H1 (cell line): ENCODE data around the gene SYK. TPM values are rescaled to one million over a fixed set of nuclear protein-coding genes. Genes with fewer than 3 reads are reported as not detected.

Source experiments
- CTCF ChIA-PET: fragments of 300-600 bp; sonication (Branson Sonifier 250); formaldehyde crosslinking; loops from one replicate; lab custom pipeline; 2021; ENCODE audit not compliant: partially characterized antibody; lab: Charles Lee
- POLR2A ChIA-PET: fragments of 300-600 bp; sonication (Branson Sonifier 250); formaldehyde crosslinking; loops from one replicate; lab custom pipeline; 2021; ENCODE audit warnings: inconsistent platforms; ENCODE audit not compliant: partially characterized antibody; lab: Charles Lee
- DNase-seq, 2 experiments: peaks; one replicate each; pipeline versions ENCODE4 v3.0.0 to v3.0.0-alpha.2; 2010 to 2022; ENCODE audit warnings: low spot score in 2 of 2, low read depth in 1 of 2, mixed read lengths in 1 of 2
- FAIRE-seq: peaks from 2 replicates; lab custom pipeline; 2011; peaks lifted over from hg19 to GRCh38; lab: Jason Lieb, UNC
- H2AFZ ChIP-seq: 2 replicates; pipeline ENCODE4 v1.8.1; 2012; ENCODE audit warnings: low read length, inconsistent platforms
- H2AK5ac ChIP-seq: 2 replicates; pipeline ENCODE4 v1.6.1; 2013; ENCODE audit warnings: low read depth, low read length
- H2BK120ac ChIP-seq: replicated peaks from 2 replicates; pipeline ENCODE3; 2013; ENCODE audit warnings: low read depth, low read length, inconsistent platforms
- H2BK12ac ChIP-seq: 2 replicates; pipeline ENCODE4 v1.6.1; 2013; ENCODE audit warnings: low read depth, low read length
- H2BK15ac ChIP-seq: 2 replicates; pipeline ENCODE4 v1.6.1; 2013; ENCODE audit warnings: low read length
- H2BK20ac ChIP-seq: 2 replicates; pipeline ENCODE4 v1.6.1; 2013; ENCODE audit warnings: low read length
- H2BK5ac ChIP-seq: 2 replicates; pipeline ENCODE4 v1.6.1; 2013; ENCODE audit warnings: low read depth, low read length
- H3K14ac ChIP-seq: 2 replicates; pipeline ENCODE4 v1.6.1; 2013; ENCODE audit warnings: inconsistent platforms; ENCODE audit not compliant: insufficient read length
- H3K18ac ChIP-seq: 2 replicates; pipeline ENCODE4 v1.6.1; 2013; ENCODE audit warnings: low read length; ENCODE audit errors: extremely low read depth
- H3K23ac ChIP-seq: 2 replicates; pipeline ENCODE4 v1.6.1; 2013; ENCODE audit warnings: inconsistent platforms; ENCODE audit not compliant: insufficient read length
- H3K23me2 ChIP-seq: 2 replicates; pipeline ENCODE4 v1.6.1; 2013; ENCODE audit warnings: low read depth, low read length
- H3K27ac ChIP-seq: 2 replicates; pipeline ENCODE4 v1.6.1; 2011; ENCODE audit warnings: low read depth, low read length, inconsistent platforms
- H3K27me3 ChIP-seq, 4 experiments: replicated peaks in 1 of 4; 1 replicate in 1 of 4; 2 replicates in 3 of 4; pipeline versions ENCODE4 v1.6.1 to v1.8.1; 2011 to 2013; ENCODE audit warnings: low read length in 3 of 4, mild to moderate bottlenecking in 3 of 4, inconsistent platforms in 2 of 4, mixed read lengths in 2 of 4, moderate library complexity in 1 of 4; ENCODE audit not compliant: control insufficient read depth in 3 of 4, insufficient read depth in 3 of 4; ENCODE audit errors: extremely low read depth in 1 of 4
- H3K36me3 ChIP-seq, 4 experiments: 2 replicates each; pipeline versions ENCODE4 v1.6.1 to v1.8.1; 2011 to 2013; ENCODE audit warnings: mild to moderate bottlenecking in 4 of 4, low read length in 3 of 4, moderate library complexity in 2 of 4, control low read depth in 1 of 4, inconsistent platforms in 1 of 4; ENCODE audit not compliant: insufficient read depth in 4 of 4, control insufficient read depth in 2 of 4
- H3K4ac ChIP-seq: replicated peaks from 2 replicates; pipeline ENCODE3; 2013; ENCODE audit warnings: low read length, low read depth, mixed read lengths, inconsistent platforms; ENCODE audit not compliant: insufficient read length
- H3K4me1 ChIP-seq, 4 experiments: replicated peaks in 1 of 4; 1 replicate in 1 of 4; 2 replicates in 3 of 4; pipeline versions ENCODE4 v1.6.1 to v1.8.1; 2011 to 2013; ENCODE audit warnings: low read length in 3 of 4, inconsistent platforms in 2 of 4, mixed read lengths in 1 of 4; ENCODE audit not compliant: insufficient read depth in 4 of 4, control insufficient read depth in 3 of 4
- H3K4me2 ChIP-seq, 2 experiments: 2 replicates each; pipeline versions ENCODE4 v1.6.1 to v1.8.1; 2011 to 2013; ENCODE audit warnings: low read depth in 2 of 2, low read length in 2 of 2, control low read depth in 1 of 2, inconsistent platforms in 1 of 2, mild to moderate bottlenecking in 1 of 2; ENCODE audit not compliant: insufficient read depth in 1 of 2
- H3K4me3 ChIP-seq, 4 experiments: fragments of 200-600, 300-600 bp in 1 of 4; sonication (generic), shearing (Covaris generic), sonication (Bioruptor Twin) in 1 of 4; 2 replicates each; pipeline versions ENCODE4 v1.5.1 to v1.8.1; 2011 to 2016; ENCODE audit warnings: low read length in 4 of 4, low read depth in 3 of 4, control low read depth in 2 of 4, inconsistent platforms in 2 of 4, mild to moderate bottlenecking in 2 of 4, mixed read lengths in 1 of 4, moderate library complexity in 1 of 4; ENCODE audit not compliant: insufficient read depth in 2 of 4; ENCODE audit errors: extremely low read depth in 1 of 4
- H3K56ac ChIP-seq: replicated peaks from 2 replicates; pipeline ENCODE3; 2013; ENCODE audit warnings: low read depth, mild to moderate bottlenecking, mixed read lengths, low read length, inconsistent platforms; ENCODE audit not compliant: insufficient read length
- H3K79me1 ChIP-seq: 2 replicates; pipeline ENCODE4 v1.6.1; 2013; ENCODE audit warnings: low read depth, low read length, control low read depth
- H3K79me2 ChIP-seq, 2 experiments: 2 replicates each; pipeline versions ENCODE4 v1.6.1 to v1.8.1; 2012 to 2013; ENCODE audit warnings: low read length in 2 of 2, mild to moderate bottlenecking in 2 of 2, inconsistent platforms in 1 of 2; ENCODE audit not compliant: insufficient read depth in 2 of 2, control insufficient read depth in 1 of 2
- H3K9ac ChIP-seq, 4 experiments: replicated peaks in 1 of 4; 1 replicate in 1 of 4; 2 replicates in 3 of 4; pipeline versions ENCODE4 v1.6.1 to v1.8.1; 2011 to 2013; ENCODE audit warnings: low read depth in 3 of 4, low read length in 3 of 4, control low read depth in 2 of 4, mild to moderate bottlenecking in 2 of 4, moderate library complexity in 2 of 4, inconsistent platforms in 1 of 4; ENCODE audit errors: extremely low read depth in 1 of 4
- H3K9me3 ChIP-seq, 2 experiments: 2 replicates each; pipeline versions ENCODE4 v1.6.1 to v1.8.1; 2012 to 2013; ENCODE audit warnings: mild to moderate bottlenecking in 2 of 2, moderate library complexity in 2 of 2, control low read depth in 1 of 2, inconsistent platforms in 1 of 2, low read depth in 1 of 2, low read length in 1 of 2, mixed read lengths in 1 of 2; ENCODE audit not compliant: insufficient read depth in 2 of 2
- H4K20me1 ChIP-seq, 2 experiments: replicated peaks in 1 of 2; 2 replicates each; pipeline versions ENCODE3 to v1.8.1; 2011 to 2013; ENCODE audit warnings: inconsistent platforms in 2 of 2, low read length in 2 of 2, mild to moderate bottlenecking in 1 of 2; ENCODE audit not compliant: insufficient read depth in 2 of 2, control insufficient read depth in 1 of 2
- H4K5ac ChIP-seq: 2 replicates; pipeline ENCODE4 v1.6.1; 2013; ENCODE audit warnings: low read length, low read depth, mixed read lengths, inconsistent platforms; ENCODE audit not compliant: insufficient read length
- H4K8ac ChIP-seq: 2 replicates; pipeline ENCODE4 v1.8.0; 2013; ENCODE audit warnings: mild to moderate bottlenecking, moderate library complexity, low read length, inconsistent platforms; ENCODE audit not compliant: insufficient read depth; ENCODE audit errors: extremely low read depth
- H4K91ac ChIP-seq: replicated peaks from 2 replicates; pipeline ENCODE3; 2013; ENCODE audit warnings: low read length, mixed read lengths, inconsistent platforms; ENCODE audit not compliant: insufficient read length
- GTF2F1 ChIP-seq: IDR thresholded peaks from 2 replicates; pipeline ENCODE4 v1.6.1; 2012; ENCODE audit warnings: low read depth, low read length, improper control_type of control experiment, borderline replicate concordance
- RAD21 ChIP-seq, 2 experiments: IDR thresholded peaks in 1 of 2; conservative IDR thresholded peaks in 1 of 2; 2 replicates each; pipeline ENCODE4 v1.6.1; 2011; ENCODE audit warnings: low read depth in 2 of 2, low read length in 2 of 2, improper control_type of control experiment in 1 of 2, inconsistent platforms in 1 of 2, mild to moderate bottlenecking in 1 of 2, moderate library complexity in 1 of 2
- WGBS, 2 experiments: shearing (Covaris generic) in 1 of 2; methylation state at CpG; one replicate each; pipeline versions ENCODE4 v1.1.6 to v1.1.7; 2013 to 2015; ENCODE audit warnings: low lambda C conversion rate in 2 of 2, mixed read lengths in 2 of 2, inconsistent platforms in 1 of 2, low coverage in 1 of 2, missing lambda C conversion rate in 1 of 2; ENCODE audit not compliant: insufficient replicate concordance in 2 of 2, insufficient coverage in 1 of 2, insufficient read length in 1 of 2; ENCODE audit errors: extremely low coverage in 1 of 2, missing lambda C conversion rate in 1 of 2; 5-methylcytosine and 5-hydroxymethylcytosine counted together
- polyA plus RNA-seq, 7 experiments: library from polyadenylated mRNA; depleted of rRNA in 3 of 7; stranded (reverse) in 5 of 7; unstranded in 2 of 7; fragments of >200 nt in 5 of 7; fragments of 200-250 nt in 2 of 7; gene quantifications; 1 replicate in 5 of 7; 2 replicates in 1 of 7; 4 replicates in 1 of 7; pipeline versions ENCODE4 v1.2.1 to v1.2.3, GENCODE V29; 2011 to 2013; ENCODE audit warnings: missing spikeins in 2 of 7, mixed read lengths in 2 of 7
- total RNA-seq: library from RNA; stranded (reverse); fragmentation: NEBNext Ultra II Directional; extraction: Animal tissue kit (Norgen Biotek cat#: 25700); gene quantifications from 2 replicates; pipeline ENCODE4 v1.2.1, GENCODE V29; 2021

SYK gene
- total and polyA plus RNA-seq, 2 of the 8 experiments (the other 6 are each of a cell fraction or from before 2014, with no cell fraction given) = 1.5 to 4.4 TPM

DNA sequence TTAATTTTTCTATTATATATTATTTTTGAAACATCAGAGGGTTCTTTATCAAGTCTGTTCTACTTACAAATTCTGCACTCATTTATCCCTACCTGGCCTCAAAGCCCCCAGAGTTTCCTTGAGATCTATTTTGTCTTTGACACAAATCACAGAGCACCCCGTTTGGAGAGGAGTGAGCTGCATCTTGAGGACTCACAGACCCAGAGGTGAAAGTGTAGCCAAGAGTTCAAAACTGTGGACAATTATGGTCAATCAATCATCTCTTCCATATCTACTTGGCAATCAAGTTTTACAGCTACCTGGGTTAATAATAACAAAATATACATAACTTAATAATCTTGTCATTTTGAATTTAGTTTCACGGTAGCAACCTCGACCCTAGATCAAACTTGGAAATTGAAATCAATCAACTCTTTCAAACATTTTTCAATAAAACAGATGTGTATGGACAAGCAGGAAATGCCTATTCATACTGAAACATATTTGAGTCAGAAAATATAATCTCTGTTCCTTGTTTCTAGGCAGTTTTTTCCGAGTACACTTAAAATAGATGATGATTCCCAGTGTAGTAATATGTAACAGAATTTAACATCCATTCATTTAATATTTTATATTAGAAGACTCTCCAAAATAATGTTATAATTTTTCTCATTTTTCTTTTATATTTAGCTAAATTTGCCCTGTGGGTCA lies 13.7 kb upstream of the SYK start:
- no peaks in the 10 kb centered on the region for H4K20me1 ChIP-seq
- H3K4me3 ChIP-seq = no peak overlapping the region
- TF ChIP-seq GTF2F1 (no peak), RAD21 (IDR thresholded peaks at IDR 0.05 in 1 of 2, conservative IDR thresholded peaks at IDR 0.05 in 1 of 2; ENCODE audit: low read depth in 2 of 2, low read length in 2 of 2) (no peak)

More for the DNA sequence above, 13.7 kb upstream of the SYK start:
- Histone ChIP-seq H3K79me2 (no peaks in the 10 kb centered on the region), H2AFZ (no peak overlapping the region), H3K18ac (no peak overlapping the region), H4K91ac (no peak overlapping the region), H4K5ac (no peak overlapping the region), H3K23ac (no peak overlapping the region), H2BK20ac (no peak overlapping the region), H3K27me3 (no peaks in the 10 kb centered on the region), H2BK5ac (no peak overlapping the region), H3K79me1 (no peaks in the 10 kb centered on the region), H3K14ac (no peak overlapping the region), H3K4ac (no peak overlapping the region), H3K4me2 (no peak overlapping the region), H3K9me3 (no peaks in the 10 kb centered on the region), H2BK12ac (no peak overlapping the region), H2BK15ac (no peak overlapping the region), H3K23me2 (no peaks in the 10 kb centered on the region), H3K27ac (no peak overlapping the region), H3K9ac (no peak overlapping the region), H2AK5ac (no peak overlapping the region), H4K8ac (no peak overlapping the region), H3K36me3 (no peaks in the 10 kb centered on the region), H2BK120ac (no peak overlapping the region), H3K56ac (no peak overlapping the region), H3K4me1 (peaks cover 0 to 10% (median 8%) of the 10 kb centered on the region in 4 experiments; a peak in 4 of 7 replicates)
- WGBS, 2 experiments = 91% methylated on average over 4 of the region's 4 CpGs; no CpG with 5 or more reads in 1 of the 2 experiments
- FAIRE-seq = no peak
- ChIA-PET CTCF (interaction anchor here (1.0 kb wide), 1 partner anchor 13 kb away, joined by 3 read pairs; no protein-coding TSS in a partner anchor), POLR2A (no interaction called here)
- DNase-seq = no peak
